Left hindlimb (tissue), 1 donor: ENCODE measurements around the gene USP40.
"Not testable (repeated sequence)": the region's sequence is repeated elsewhere in the genome, so short reads cannot be mapped to it uniquely, and the experiment has no call there.

Experiments used
- DNase-seq: peaks from one replicate; pipeline ENCODE4 v3.0.0-alpha.2; 2018

Gene USP40

GRCh38 chr2:233566141-233566956, at the start of gene USP40:
Gene USP40, minus strand, starts transcription at chr2:233566782. Its CDS starts 1,228 bp downstream, at chr2:233565554.
- DNase-seq: peak; percentile 96

DNA sequence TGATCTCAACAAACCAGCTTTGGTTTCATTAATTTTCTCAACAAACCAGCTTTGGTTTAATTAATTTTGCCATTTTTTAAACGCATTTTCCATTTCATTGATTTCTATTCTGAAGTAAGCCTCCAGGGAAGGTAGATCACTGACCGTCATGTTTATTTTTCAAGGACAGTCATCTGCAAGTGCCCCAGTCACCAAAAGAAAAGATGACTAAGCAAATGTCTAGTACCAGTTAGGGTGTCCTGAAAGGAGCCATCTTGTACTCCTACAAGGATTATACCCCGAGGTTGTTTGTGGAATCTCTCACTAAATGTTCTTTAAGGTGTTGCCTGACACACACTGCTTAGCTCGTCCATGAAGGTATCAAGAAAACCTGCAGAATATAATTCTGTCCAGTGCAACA, 44.7 kb upstream of the USP40 start:
- DNase-seq: no peak

GRCh38 chr2:233605680-233606079, 39.1 kb upstream of the USP40 start:
- DNase-seq: no peak

- no peak for DNase-seq
Measured at GRCh38 chr2:233604826-233605225, 38.2 kb upstream of the USP40 start.

DNA sequence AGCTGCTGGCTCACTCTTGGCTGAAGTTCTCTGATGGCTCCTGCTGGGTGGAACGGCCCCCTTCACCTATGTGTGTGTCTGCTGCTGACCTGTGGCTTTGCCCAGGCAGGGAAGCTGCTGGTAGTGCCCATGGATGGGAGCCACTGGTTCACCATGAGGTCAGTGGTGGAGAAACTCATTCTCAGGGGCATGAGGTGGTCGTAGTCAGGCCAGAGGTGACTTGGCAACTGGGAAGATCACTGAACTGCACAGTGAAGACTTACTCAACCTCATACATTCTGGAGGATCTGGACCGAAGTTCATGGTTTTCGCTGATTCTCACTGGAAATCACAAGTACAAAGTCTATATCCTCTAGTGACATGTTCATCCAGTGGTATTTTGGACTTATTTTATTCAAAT, 36.9 kb upstream of the USP40 start:
- no peak for DNase-seq

DNA sequence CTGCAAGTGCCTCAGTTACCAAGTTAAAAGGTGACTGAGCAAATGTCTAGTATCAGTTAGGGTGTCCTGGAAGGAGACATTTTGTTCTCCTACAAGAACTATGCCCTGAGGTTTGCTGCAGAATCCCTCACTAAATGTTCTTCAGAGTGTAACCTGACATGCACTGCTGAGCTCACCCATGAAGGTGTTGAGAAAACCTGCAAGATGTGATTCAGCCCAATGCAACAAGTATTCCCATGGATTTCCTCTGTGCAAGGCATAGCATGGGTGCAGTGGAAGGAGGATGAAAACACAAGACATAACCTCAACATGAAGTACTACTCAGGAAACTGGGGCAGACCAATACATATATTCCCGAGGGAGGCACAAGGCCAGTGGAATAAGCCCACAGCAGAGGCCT, 35.5 kb upstream of the USP40 start:
- no peak for DNase-seq

DNA sequence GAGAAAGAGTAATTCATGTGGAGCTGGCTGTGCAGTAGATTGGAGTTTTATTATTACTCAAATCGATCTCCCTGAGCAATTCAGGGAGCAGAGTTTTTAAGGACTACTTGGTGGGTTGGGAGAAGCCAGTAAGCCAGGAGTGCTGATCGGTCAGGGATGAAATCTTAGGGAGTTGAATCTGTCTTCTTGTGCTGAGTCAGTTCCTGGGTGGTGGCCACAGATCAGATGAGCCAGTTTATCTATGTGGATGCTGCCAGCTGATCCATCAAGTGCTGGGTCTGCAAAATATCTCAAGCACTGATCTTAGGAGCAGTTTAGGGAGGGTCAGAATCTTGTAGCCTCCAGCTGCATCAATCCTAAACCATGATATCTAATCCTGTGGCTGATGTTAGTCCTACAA, 33.8 kb upstream of the USP40 start:
- DNase-seq: no peak

GRCh38 chr2:233598952-233599351, 32.4 kb upstream of the USP40 start:
- no peak for DNase-seq

GRCh38 chr2:233597522-233597921, 30.9 kb upstream of the USP40 start:
- no peak for DNase-seq

DNA sequence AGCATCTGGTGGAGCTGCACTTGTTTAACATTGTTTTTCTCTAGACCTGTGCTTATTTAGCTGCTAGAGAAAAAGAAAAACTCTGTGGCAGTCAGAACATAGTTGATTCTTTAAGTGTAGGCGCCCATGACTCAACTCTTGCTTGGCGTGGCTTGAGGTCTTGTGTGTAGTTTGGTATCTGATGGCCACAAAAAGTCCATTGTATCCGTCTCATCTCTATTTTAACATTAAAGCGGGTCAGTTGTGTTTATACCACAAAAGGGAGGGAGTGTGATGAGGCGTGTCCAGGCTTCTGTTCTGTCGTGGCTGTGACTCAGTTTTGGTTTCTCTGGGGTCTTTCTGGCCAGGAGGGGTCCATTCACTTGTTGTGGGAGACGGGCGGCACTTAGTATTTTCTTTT, 26.6 kb upstream of the USP40 start:
- no peak for DNase-seq

- DNase-seq: not testable (repeated sequence)
Measured at GRCh38 chr2:233592706-233593105, 26.1 kb upstream of the USP40 start.

GRCh38 chr2:233588400-233588799, 21.8 kb upstream of the USP40 start:
- DNase-seq: no peak

DNA sequence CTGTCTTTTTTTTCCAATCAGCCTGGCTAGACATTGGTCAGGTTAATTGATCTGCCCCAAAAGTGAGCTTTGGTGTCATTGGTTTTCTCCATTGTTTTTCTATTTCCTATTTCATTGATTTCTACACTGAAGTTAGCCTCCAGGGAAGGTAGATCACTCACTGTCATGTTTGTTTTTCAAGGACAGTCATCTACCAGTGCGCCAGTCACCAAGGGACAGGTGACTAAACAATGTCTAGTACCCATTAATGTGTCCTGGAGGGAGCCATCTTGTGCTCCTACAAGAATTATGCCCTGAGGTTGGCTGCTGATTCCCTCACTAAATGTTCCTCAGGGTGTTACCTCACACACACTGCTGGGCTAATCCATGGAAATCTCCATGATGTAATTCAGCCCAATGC, 17.6 kb upstream of the USP40 start:
- DNase-seq: no peak

DNA sequence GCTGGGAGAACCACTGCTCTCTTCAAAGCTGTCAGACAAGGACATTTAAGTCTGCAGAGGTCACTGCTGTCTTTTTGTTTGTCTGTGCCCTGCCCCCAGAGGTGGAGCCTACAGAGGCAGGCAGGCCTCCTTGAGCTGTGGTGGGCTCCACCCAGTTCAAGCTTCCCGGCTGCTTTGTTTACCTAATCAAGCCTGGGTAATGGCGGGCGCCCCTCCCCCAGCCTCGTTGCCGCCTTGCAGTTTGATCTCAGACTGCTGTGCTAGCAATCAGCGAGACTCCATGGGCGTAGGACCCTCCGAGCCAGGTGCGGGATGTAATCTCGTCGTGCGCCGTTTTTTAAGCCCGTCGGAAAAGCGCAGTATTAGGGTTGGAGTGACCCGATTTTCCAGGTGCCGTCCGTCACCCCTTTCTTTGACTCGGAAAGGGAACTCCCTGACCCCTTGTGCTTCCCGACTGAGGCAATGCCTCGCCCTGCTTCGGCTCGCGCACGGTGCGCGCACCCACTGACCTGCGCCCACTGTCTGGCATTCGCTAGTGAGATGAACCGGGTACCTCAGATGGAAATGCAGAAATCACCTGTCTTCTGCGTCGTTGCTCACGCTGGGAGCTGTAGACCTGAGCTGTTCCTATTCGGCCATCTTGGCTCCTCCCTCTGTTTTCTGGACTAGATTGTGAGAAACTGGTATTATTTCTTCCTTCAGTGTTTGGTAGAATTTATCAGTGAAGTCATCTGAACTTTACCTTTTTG, 16.8 kb upstream of the USP40 start:
- DNase-seq: not testable (repeated sequence)

GRCh38 chr2:233577341-233577740, 10.8 kb upstream of the USP40 start:
- DNase-seq: not testable (repeated sequence)

DNA sequence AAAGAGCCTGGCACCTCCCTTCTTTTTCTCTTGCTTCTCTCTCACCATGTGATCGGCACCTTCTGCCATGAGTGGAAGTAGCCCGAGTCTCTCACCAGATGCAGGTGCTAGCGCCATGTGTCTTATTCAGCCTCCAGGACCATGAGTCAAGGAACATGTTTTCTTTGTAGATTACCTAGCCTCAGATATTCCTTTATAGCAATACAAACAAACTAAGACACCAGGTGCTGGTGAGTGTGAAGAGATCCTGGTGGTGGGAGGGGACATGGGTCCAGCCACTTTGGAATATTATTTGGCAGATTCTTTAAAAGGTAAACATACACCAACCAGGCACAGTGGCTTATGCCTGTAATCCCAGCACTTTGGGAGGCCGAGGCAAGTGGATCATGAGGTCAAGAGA, 5.9 kb upstream of the USP40 start:
- no peak for DNase-seq

GRCh38 chr2:233571462-233571861, 4.9 kb upstream of the USP40 start:
- no peak for DNase-seq

- DNase-seq: no peak
Measured at GRCh38 chr2:233571001-233571400, 4.4 kb upstream of the USP40 start.

DNA sequence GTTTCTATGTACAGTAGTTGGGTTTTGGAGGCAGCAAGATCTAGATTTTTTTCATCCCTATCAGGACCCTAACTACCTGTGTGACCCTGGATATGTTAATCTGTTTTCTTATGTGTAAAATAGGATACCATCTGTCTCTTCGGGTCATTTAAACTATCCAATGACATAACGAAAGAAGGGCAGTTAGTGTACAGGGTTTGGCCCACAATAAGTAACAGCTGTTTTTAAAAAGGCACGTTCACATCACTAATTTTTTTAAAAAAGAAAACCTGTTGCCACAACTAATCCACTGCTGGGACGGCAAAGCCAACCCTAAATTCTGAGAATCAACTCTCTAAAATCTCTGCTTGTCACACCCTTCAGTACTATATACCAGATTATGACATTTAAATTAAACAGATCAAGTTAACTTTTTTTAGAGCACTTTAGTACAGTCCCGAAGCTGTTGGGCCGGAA, 869 bp downstream of the USP40 start:
- DNase-seq: no peak

DNA sequence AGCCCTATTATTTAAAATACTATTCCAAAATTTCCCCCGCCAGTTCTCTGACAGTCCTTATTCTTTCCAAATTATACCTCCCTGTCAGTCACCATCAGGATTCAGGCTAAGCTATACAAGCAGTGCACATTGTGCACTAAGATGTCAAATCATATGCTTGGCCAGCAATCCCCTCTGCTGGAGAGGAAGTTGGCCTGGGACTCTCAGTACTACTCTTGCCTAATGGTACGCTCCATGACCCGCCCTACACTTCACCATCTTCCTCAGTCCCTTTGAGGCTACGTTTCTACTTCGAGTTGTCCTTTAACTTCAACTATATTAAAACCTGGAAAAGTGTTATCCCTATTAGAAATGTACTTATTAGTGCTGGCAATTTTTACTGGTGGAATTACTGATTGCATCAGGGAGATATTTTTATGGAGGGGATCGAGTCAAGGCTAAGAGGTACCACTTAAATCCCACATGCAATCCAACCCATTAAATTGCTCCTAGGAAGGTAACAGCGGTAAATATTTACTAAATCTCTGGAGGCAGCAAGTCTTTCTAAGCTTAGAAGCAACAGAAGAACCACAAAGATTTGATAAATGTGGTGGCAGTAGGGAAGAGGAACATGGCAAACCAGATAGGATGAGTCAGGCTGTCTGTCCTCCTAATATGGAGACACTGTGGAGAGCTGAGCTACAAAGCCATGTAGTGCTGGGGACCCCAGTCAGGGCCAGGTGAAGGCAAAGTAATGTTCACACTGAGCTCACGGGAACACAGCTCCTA, 2.7 kb downstream of the USP40 start:
- DNase-seq: no peak

- DNase-seq: no peak
Measured at GRCh38 chr2:233556881-233557736, 9.5 kb downstream of the USP40 start.

- no peak for DNase-seq
Measured at GRCh38 chr2:233553366-233553765, 13.2 kb downstream of the USP40 start.
